MM.1S (cell line): Measurements from ENCODE around the gene PPIP5K1.

ENCODE experiments used
- CTCF ChIP-seq: fragments of 300-600 bp; sonication (generic); IDR thresholded peaks from 2 replicates; pipeline ENCODE4 v1.5.1; 2016; ENCODE audit warnings: antibody characterized with exemption, low read length, mixed read lengths
- EZH2 ChIP-seq: fragments of 300-600 bp; sonication (generic); optimal IDR thresholded peaks from 2 replicates; pipeline ENCODE3; 2017; ENCODE audit warnings: low read depth, mild to moderate bottlenecking, antibody characterized with exemption, low read length, mixed read lengths
- EZH2phosphoT487 ChIP-seq: fragments of 300-600 bp; sonication (generic); IDR thresholded peaks from 2 replicates; pipeline ENCODE4 v1.6.1; 2018; ENCODE audit warnings: antibody characterized with exemption, low read length

GRCh38 chr15:43508991-43509659 is 80.9 kb downstream of the PPIP5K1 start:
- no peak for TF ChIP-seq CTCF
- no peak for TF ChIP-seq EZH2
- no peak for TF ChIP-seq EZH2phosphoT487
